CD4-positive, alpha-beta T cell treated with Interleukin-15 for 4 hours (primary cell): ENCODE measurements around the gene ZBTB1.

Source experiments
- DNase-seq: peaks from one replicate; pipeline ENCODE4 v3.0.0-alpha.2; 2020; ENCODE audit warnings: low spot score

ZBTB1 gene

GRCh38 chr14:64504310-64504896 is at the start of gene ZBTB1:
Gene ZBTB1, plus strand, starts transcription at chr14:64504770. Its CDS starts 16,735 bp downstream, at chr14:64521505.
- DNase-seq = peak; percentile 80

- no peak for DNase-seq
Measured at GRCh38 chr14:64459405-64460136, 45.0 kb upstream of the ZBTB1 start.

GRCh38 chr14:64461221-64461620 is 43.3 kb upstream of the ZBTB1 start:
- no peak for DNase-seq

- no peak for DNase-seq
Measured at GRCh38 chr14:64463195-64463594, 41.4 kb upstream of the ZBTB1 start.

DNA sequence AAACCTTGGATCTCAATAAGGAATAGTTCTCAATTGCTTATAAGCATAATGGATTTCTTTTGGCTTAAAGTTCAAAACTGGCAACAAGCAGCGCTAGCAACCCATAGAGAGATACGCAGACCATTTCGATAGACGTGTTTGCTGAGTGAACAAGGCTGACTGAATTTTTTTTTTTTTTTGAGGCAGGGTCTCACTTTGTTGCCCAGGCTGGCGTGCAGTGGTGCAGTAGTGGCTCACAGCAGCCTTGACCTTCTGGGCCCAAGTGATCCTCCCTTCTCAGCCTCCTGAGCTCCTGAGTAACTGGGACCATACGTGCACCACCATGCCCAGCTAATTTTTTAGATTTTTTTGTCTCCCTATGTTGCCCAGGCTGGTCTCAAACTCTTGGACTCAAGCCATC is 40.7 kb upstream of the ZBTB1 start:
- no peak for DNase-seq

- DNase-seq = no peak
Measured at GRCh38 chr14:64464651-64465050, 39.9 kb upstream of the ZBTB1 start.

- DNase-seq = peak; percentile 51
Measured at GRCh38 chr14:64465191-64465822, 39.3 kb upstream of the ZBTB1 start, which contains the start of gene AKAP5. Gene AKAP5, plus strand, starts transcription at chr14:64465499. Its CDS starts 2,896 bp downstream, at chr14:64468395.

DNA sequence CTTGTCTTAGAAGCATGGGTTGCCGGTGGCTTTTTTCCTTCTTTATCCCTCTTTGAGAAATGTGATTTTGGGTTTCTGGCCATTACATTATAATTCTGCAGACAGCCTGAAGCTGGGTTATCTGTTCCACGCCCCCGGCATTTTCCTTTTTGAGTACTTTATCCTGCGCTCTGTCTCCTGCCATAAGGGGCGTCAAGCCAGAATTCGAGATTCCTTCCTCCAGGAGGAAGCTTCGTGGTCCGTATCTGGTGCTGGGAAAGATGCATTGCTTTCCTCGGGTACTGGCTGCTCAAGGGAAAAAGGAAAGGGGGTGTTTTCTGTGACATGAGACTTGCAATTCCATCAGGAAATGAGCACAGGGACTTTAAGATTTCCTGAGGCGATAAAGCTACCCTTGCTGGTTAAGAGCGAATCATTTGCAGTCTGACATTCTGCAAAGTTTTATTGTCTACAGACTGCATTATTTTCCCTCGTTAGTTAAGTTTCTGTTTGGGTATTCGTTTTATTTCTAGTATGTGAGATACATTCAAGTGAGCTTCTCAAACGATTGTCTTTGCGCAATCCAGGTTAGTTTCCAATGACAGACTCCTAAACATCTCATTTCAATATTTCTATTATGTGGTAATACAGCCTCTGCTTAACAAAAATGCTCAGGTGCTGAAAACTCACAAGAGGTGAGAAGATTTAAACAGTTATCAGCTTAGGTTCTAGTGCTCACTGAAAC is 38.6 kb upstream of the ZBTB1 start:
- DNase-seq = no peak

- DNase-seq = no peak
Measured at GRCh38 chr14:64467101-64467500, 37.5 kb upstream of the ZBTB1 start.

DNA sequence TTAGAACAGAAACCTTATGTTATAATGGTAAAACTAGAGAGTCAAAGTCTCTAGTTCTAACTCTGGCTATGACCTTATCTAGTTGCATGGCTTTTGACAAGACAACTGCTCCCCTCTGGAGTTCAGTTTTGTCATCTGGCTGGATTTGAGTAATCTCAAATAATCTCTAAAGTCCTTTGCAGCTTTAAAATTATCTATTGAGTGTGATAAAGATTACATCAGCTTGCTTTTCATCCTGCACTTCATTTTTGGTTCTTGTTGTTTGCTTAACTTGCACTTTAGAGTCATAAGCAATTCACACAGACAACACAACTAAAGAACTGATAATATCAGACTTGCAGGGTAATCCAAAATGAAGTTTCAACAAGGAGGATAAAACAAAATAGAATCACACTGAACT is 37.0 kb upstream of the ZBTB1 start:
- DNase-seq = no peak

GRCh38 chr14:64468451-64468850 is 36.1 kb upstream of the ZBTB1 start:
- no peak for DNase-seq

DNA sequence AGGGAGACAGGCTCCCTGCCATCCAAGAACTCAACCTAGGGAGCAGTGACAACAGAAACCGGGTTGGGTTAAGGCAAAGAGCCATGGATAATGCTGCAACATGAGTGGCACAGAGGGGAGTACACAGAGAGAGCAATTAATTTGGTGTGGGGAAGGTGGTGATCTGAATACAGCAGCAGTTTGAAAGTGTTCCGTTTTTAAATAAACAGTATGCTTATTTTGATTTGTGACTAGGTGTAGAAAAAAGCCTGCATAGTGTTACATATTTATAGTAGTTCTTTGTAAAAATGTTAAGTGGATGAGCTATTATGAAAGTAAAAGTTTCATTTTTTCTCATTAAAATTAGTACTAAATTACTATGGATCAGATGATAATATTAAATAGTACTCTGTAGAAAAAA is 30.5 kb upstream of the ZBTB1 start:
- no peak for DNase-seq

- DNase-seq = no peak
Measured at GRCh38 chr14:64474698-64475097, 29.9 kb upstream of the ZBTB1 start.

GRCh38 chr14:64475585-64476273 is 28.8 kb upstream of the ZBTB1 start:
- no peak for DNase-seq

DNA sequence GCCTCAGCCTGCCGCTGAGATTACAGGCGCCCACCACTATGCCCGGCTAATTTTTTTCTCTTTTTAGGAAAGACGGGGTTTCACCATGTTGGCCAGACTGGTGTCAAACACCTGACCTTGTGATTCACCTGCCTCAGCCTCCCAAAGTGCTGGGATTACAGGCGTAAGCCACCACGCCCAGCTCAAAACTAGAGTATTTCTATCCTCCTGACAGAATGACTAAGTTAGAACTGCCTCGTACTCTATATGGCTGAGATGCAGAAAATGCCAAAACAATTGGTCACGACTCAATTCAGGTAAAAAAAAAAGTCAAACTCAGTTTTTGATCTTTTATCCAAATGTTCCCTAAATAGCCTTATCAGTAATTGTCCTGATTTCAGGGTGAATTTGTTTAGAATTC is 28.1 kb upstream of the ZBTB1 start:
- no peak for DNase-seq

DNA sequence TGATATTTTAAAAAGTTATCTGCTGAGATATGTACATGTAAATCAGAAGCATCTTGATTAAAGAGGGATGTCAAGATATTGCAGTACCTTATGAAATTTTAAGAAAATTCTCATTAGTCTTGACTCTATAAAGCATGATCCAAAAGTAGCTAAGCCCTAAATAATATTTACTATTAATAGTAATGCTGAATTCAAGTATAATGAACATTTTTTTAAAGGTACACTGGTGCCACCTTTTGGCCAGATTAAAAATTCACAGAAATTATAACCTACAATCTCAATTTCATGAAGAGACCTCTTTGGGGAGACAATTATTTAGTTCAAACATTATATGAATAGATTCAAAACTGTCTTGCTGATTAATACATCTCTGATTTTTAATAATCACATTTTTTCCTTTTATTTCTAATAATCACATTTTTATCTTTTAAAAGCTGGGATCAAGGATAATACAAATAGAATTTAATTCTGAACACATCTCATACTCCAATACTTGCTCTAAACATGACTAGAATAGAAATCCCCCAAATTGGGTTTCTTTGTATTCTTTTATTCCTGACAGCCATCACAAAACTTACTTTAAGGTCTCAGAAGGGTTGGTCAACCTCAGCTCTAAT is 25.8 kb upstream of the ZBTB1 start:
- peak; percentile 54 for DNase-seq

DNA sequence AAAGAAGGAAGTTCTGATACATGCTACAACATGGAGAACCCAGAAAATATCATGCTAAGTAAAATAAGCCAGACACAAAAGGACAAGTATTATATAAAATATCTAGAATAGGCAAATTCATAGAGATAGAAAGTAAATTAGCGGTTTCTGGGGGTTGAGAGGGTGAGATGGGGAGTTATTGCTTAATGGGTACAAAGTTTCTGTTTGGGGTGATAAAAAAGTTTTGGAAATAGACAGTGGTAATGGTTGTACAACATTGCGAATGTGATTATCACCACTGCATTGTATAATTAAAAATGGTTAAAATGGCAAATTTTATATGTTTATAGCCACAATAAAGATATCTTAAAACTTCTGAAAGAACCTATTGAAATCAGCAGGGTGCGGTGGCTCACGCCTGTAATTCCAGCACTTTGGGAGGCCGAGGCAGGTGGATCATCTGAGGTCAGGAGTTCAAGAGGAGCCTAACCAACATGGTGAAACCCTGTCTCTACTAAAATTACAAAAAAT is 15.9 kb upstream of the ZBTB1 start:
- DNase-seq = no peak

DNA sequence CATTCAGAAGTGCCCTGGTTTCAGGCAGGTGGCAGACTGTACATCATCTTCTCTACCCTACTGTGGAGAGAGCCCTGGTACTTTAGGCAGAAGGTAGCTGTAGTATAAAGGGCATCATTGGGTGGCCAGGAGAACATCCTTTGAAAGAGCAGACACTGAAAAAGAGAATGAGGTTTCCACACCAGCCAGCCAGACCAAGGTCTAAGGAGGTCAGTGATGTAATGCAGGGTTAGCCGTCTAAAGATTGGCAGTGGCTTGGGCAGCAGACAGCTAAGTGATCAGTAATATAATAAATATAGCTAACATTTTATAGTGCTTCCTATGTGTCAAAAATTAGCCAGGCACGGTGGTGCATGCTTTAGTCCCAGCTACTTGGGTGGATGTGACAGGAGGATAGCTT is 12.9 kb upstream of the ZBTB1 start:
- DNase-seq = no peak

GRCh38 chr14:64493455-64493854 is 11.1 kb upstream of the ZBTB1 start:
- DNase-seq = no peak

DNA sequence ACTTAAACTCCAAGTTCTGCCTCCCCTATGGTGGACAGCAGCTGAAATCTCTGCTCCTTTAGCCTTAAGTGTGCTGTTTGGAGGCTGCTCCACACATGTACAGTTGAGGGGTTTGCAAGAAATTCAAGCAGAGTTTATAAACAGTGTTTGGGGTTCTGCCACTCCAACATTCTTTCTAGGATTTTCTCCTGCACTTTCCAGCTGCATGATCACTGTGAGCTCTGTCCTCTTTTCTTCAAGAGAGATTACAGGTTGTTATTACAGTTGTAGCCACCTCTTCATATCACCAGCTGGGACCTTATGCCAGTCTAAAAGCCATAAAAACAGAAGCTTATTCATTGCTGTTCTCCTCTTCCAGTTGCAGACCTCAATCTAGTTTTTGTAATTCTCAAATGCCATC is 9.3 kb upstream of the ZBTB1 start:
- no peak for DNase-seq

- no peak for DNase-seq
Measured at GRCh38 chr14:64496764-64497163, 7.8 kb upstream of the ZBTB1 start.
